Chondrocyte (in vitro differentiated cells): ENCODE measurements around the gene DENND5B. TPM values are rescaled to one million over a fixed set of nuclear protein-coding genes. Genes with fewer than 3 reads are reported as not detected.

Source experiments
- DNase-seq: peaks from one replicate; pipeline ENCODE4 v3.0.0; 2021; ENCODE audit warnings: mixed read lengths, low spot score
- H3K27ac Mint-ChIP-seq: one replicate; pipeline ENCODE4 v1.8.0; 2021; ENCODE audit warnings: mild to moderate bottlenecking, moderate library complexity, mixed read lengths; ENCODE audit not compliant: unreplicated experiment
- H3K27me3 Mint-ChIP-seq: 2 replicates; pipeline ENCODE4 v1.8.0; 2021; ENCODE audit warnings: low read depth, mixed read lengths
- H3K36me3 Mint-ChIP-seq: 2 replicates; pipeline ENCODE4 v1.8.0; 2021; ENCODE audit warnings: low read depth, mixed read lengths
- H3K4me1 Mint-ChIP-seq: 2 replicates; pipeline ENCODE4 v1.8.0; 2021; ENCODE audit warnings: low read depth, mild to moderate bottlenecking, mixed read lengths
- H3K4me3 Mint-ChIP-seq: one replicate; pipeline ENCODE4 v1.8.0; 2021; ENCODE audit warnings: mild to moderate bottlenecking, moderate library complexity, mixed read lengths; ENCODE audit not compliant: unreplicated experiment
- H3K9me3 Mint-ChIP-seq: 2 replicates; pipeline ENCODE4 v1.8.0; 2021; ENCODE audit warnings: low read depth, mixed read lengths
- total RNA-seq: library from RNA; stranded (reverse); gene quantifications from 3 replicates; pipeline ENCODE4 v1.2.1, GENCODE V29; 2021
- TF ChIP-seq, protein P1 (sequence below): fragments of 200-600 bp; sonication (generic); IDR thresholded peaks from 2 replicates; pipeline ENCODE4 v1.5.0; 2021; ENCODE audit warnings: antibody characterized with exemption, mild to moderate bottlenecking, moderate library complexity

Gene DENND5B
- total RNA-seq, 1 donor from 2014 or later = 14.1 TPM

DNA sequence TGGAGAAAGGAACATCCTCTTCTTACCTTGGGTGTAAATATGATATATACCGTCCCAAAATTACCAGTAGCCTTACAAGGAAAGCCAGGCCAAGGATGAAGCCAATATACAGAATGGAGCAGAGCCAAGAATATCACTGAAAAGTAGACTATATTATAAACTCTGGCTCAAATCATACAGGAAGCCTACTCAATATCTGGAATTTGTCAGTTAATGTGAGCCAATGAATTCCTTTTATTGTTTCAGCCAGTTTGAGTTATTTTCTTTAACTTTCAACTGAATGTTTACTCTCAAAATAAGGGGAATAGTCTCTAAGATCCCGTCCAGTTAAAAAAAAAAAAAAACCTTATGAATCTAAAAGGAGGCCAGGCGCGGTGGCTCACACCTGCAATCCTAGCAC is 9.8 kb upstream of the DENND5B start:
- Mint-ChIP-seq H3K27ac (peak overlapping the region; percentile 19), H3K27me3 (no peaks in the 10 kb centered on the region), H3K4me1 (peaks cover 10% of the 10 kb centered on the region), H3K4me3 (no peak overlapping the region), H3K9me3 (no peaks in the 10 kb centered on the region), H3K36me3 (no peaks in the 10 kb centered on the region)
- DNase-seq = no peak
- TF ChIP-seq, protein P1, sequence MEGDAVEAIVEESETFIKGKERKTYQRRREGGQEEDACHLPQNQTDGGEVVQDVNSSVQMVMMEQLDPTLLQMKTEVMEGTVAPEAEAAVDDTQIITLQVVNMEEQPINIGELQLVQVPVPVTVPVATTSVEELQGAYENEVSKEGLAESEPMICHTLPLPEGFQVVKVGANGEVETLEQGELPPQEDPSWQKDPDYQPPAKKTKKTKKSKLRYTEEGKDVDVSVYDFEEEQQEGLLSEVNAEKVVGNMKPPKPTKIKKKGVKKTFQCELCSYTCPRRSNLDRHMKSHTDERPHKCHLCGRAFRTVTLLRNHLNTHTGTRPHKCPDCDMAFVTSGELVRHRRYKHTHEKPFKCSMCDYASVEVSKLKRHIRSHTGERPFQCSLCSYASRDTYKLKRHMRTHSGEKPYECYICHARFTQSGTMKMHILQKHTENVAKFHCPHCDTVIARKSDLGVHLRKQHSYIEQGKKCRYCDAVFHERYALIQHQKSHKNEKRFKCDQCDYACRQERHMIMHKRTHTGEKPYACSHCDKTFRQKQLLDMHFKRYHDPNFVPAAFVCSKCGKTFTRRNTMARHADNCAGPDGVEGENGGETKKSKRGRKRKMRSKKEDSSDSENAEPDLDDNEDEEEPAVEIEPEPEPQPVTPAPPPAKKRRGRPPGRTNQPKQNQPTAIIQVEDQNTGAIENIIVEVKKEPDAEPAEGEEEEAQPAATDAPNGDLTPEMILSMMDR = no peak

DNA sequence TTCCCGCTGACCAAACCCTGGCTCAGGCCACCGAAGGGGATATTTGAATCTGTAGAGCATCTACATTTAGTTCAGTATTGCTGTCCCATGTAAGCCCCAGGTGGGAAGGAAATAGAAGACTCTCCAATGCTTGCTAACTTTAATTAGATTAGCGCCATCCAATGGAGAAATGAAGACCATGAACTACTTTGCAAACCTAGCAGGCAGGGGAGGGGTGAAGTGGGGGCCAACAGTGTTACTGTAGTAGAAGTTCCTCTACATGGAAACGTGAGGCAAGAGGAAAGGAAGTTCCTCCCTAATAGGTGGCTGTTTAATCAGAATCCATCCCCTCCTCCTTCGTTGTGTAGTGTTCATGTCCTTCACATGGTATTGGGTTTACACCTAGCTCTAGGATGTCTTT is 9.3 kb upstream of the DENND5B start:
- Mint-ChIP-seq H3K4me3 (no peak overlapping the region), H3K36me3 (no peaks in the 10 kb centered on the region), H3K9me3 (no peaks in the 10 kb centered on the region), H3K4me1 (peaks cover 10% of the 10 kb centered on the region), H3K27ac (no peak overlapping the region), H3K27me3 (no peaks in the 10 kb centered on the region)
- TF ChIP-seq, protein P1 = peak; percentile 25
- no peak for DNase-seq

DNA sequence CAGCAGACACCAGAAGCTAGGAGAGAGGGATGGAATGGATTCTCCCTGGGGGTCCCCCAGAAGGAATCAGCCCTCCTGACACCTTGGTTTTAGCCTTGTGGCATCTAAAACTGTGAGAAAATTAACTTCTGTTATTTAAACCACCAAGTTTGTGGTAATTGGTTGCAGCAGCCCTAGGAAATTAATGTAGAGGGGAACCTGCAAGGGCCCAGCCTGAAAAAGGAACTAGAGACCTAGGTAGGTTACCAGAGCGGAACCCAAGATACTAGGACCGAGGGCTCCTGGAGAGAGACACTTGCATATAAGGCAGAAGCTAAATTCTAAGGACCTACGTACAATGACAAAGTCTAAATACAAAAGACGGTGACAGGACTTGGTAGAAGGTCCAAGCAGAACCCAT is 8.1 kb upstream of the DENND5B start:
- TF ChIP-seq, protein P1 = no peak
- Mint-ChIP-seq H3K4me3 (no peak overlapping the region), H3K27ac (no peak overlapping the region), H3K36me3 (no peaks in the 10 kb centered on the region), H3K27me3 (no peaks in the 10 kb centered on the region), H3K4me1 (peaks cover 10% of the 10 kb centered on the region), H3K9me3 (no peaks in the 10 kb centered on the region)
- no peak for DNase-seq

DNA sequence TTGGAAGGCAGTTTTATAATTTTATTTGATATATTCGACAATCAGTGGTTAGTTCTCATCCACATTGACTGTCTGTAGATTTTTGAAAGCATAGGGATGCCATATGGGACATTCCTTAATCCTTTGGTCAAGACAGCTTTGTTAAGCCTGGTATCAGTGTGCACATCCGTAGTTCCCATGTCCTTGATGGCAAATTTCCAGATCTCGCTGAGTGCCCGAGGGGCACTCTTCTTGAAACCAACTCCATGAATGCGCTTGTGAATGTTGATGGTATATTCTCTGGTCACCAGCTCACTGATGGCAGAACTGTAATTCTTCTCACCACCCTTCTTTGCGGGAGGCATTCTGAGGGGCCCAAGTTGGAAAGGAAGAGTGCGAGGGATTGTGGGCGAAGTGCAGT is 6.1 kb upstream of the DENND5B start:
- Mint-ChIP-seq H3K27me3 (no peaks in the 10 kb centered on the region), H3K27ac (no peak overlapping the region), H3K4me1 (peaks cover 10% of the 10 kb centered on the region), H3K36me3 (no peaks in the 10 kb centered on the region), H3K4me3 (no peak overlapping the region), H3K9me3 (no peaks in the 10 kb centered on the region)
- TF ChIP-seq, protein P1 = no peak
- DNase-seq = no peak

DNA sequence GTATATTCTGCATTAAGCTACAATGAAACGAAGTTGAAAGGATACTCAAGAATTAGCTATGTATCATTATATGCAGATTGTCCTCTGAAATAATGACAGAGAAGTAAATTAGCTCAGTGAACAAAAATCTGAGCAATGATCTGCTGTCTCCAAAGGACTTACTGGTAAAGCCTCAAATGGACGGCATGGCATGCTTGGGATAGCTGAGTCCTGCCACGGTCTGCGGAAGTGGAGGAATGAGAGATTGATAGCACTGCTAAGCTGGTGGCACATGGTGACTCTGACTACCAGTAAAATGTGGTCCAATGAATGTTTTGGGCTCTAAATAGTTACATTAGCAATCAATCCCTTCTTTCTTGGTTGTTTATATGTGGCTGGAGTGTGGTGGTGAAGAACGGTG is 3.7 kb upstream of the DENND5B start:
- H3K4me3 Mint-ChIP-seq = no peak overlapping the region
- no peaks in the 10 kb centered on the region for H3K36me3 Mint-ChIP-seq
- H3K27me3 Mint-ChIP-seq = no peaks in the 10 kb centered on the region
- H3K27ac Mint-ChIP-seq = no peak overlapping the region
- no peaks in the 10 kb centered on the region for H3K9me3 Mint-ChIP-seq
- DNase-seq = no peak
- H3K4me1 Mint-ChIP-seq = peaks cover 7% of the 10 kb centered on the region
- TF ChIP-seq, protein P1 = no peak
